ENCODE measurements around the gene ZNF284. TPM values are rescaled to one million over a fixed set of nuclear protein-coding genes. Genes with fewer than 3 reads are reported as not detected.

Gene ZNF284
- total RNA-seq, 4 donors from 2014 or later: 1.6 to 2.9 (median 2.6) TPM

DNA sequence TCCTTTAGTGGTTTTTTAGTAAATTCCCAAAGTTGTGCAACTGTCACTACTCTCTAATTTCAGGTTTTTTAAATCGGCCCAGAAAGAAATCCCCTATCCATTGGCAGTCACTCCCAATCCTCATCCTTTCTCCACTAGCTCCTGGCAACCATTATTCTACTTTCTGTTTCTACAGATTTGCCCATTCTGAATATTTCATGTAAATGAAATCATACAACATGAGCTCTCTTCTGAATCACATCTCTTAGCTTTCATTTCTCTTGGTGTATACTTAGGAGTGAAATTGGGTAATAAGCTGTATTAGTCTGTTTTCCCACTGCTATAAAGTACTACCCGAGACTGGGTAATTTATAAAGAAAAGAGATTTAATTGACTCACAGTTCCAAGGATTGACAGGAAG lies 29.8 kb upstream of the ZNF284 start:
- Histone ChIP-seq H3K4me3 (no peak overlapping the region), H3K9me3 (peaks cover 0 to 10% (median 0%) of the 10 kb centered on the region in 4 donors), H3K27ac (no peak overlapping the region), H3K36me3 (no peaks in the 10 kb centered on the region), H3K27me3 (no peaks in the 10 kb centered on the region), H3K4me1 (no peaks in the 10 kb centered on the region)
- no peak for TF ChIP-seq POLR2A (IDR thresholded peaks at IDR 0.05)
- no peak for TF ChIP-seq CTCF (IDR thresholded peaks at IDR 0.05)
- no peak for DNase-seq

GRCh38 chr19:44050740-44051649 lies 21.0 kb upstream of the ZNF284 start:
- Histone ChIP-seq H3K27me3 (no peaks in the 10 kb centered on the region), H3K9me3 (no peaks in the 10 kb centered on the region), H3K4me1 (peaks cover 0 to 8% (median 0%) of the 10 kb centered on the region in 4 donors), H3K27ac (peak overlapping the region in 3 of 4 donors; percentile 29 to 73 (median 73)), H3K4me3 (peak overlapping the region; percentile 37 to 78 (median 58)), H3K36me3 (peaks cover 0 to 14% (median 0%) of the 10 kb centered on the region in 3 donors)
- TF ChIP-seq POLR2A (IDR thresholded peaks at IDR 0.05) (no peak), CTCF (IDR thresholded peaks at IDR 0.05) (no peak)
- peak in 2 of 3 donors; percentile 60 to 64 for DNase-seq

GRCh38 chr19:44051650-44052402 lies 20.1 kb upstream of the ZNF284 start, which contains the start of gene ZNF223:
ZNF223 (plus strand) TSS chr19:44052036; CDS start chr19:44055177, 3,141 bp downstream.
- Histone ChIP-seq H3K27ac (peak within 1 kb of the TSS; percentile 18 to 73 (median 51)), H3K4me3 (peak within 1 kb of the TSS; percentile 37 to 78 (median 58)), H3K9me3 (no peaks in the 10 kb centered on the region), H3K36me3 (peaks cover 0 to 19% (median 0%) of the 10 kb centered on the region in 3 donors), H3K27me3 (no peaks in the 10 kb centered on the region), H3K4me1 (peaks cover 0 to 8% (median 0%) of the 10 kb centered on the region in 4 donors)
- TF ChIP-seq CTCF (IDR thresholded peaks at IDR 0.05) (no peak), POLR2A (IDR thresholded peaks at IDR 0.05) (no peak)
- peak; percentile 86 to 97 (median 93) for DNase-seq

GRCh38 chr19:44055870-44056269 lies 16.1 kb upstream of the ZNF284 start:
- peaks cover 0 to 56% (median 0%) of the 10 kb centered on the region in 3 donors for H3K36me3 ChIP-seq
- DNase-seq: no peak
- peaks cover 0 to 6% (median 0%) of the 10 kb centered on the region in 4 donors for H3K9me3 ChIP-seq
- H3K27ac ChIP-seq: no peak overlapping the region
- H3K27me3 ChIP-seq: no peaks in the 10 kb centered on the region
- peaks cover 0 to 8% (median 0%) of the 10 kb centered on the region in 4 donors for H3K4me1 ChIP-seq
- H3K4me3 ChIP-seq: no peak overlapping the region
- TF ChIP-seq CTCF (IDR thresholded peaks at IDR 0.05) (no peak), POLR2A (IDR thresholded peaks at IDR 0.05) (no peak)

DNA sequence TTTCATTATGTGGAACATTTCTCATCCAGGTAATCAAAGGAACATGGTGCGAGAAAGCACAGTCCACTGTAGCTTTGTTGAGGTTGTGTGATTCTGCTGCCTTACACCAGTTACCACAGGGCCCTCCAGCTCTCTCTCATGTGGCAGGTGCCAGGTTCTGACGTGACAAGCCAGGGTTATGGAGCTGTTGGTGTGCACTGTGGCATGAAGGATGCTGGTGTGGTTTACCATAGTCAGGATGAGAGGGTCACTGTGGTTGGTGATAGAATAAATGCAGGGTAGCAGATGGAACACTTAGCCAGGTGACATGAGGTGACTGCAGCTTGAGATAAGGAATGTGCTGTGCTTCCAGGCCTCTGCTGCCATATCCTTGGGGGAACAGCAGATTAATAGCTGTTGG lies 12.7 kb upstream of the ZNF284 start:
- no peak overlapping the region for H3K27ac ChIP-seq
- H3K36me3 ChIP-seq: peaks cover 0 to 89% (median 0%) of the 10 kb centered on the region in 3 donors
- no peaks in the 10 kb centered on the region for H3K4me1 ChIP-seq
- no peaks in the 10 kb centered on the region for H3K27me3 ChIP-seq
- H3K4me3 ChIP-seq: no peak overlapping the region
- H3K9me3 ChIP-seq: peaks cover 0 to 9% (median 2%) of the 10 kb centered on the region in 4 donors
- no peak for DNase-seq
- TF ChIP-seq POLR2A (IDR thresholded peaks at IDR 0.05) (no peak), CTCF (IDR thresholded peaks at IDR 0.05) (no peak)

Measured in Peyer's patch (tissue), 4 donors.